Fibroblast of mammary gland (primary cell): ENCODE data around the gene ZBTB42.
A peak's percentile ranks its signal among the peaks of the same experiment; 100 is the strongest.

Experiments
- DNase-seq: peaks from one replicate; pipeline ENCODE4 v3.0.0-alpha.2; 2010; ENCODE audit warnings: low read depth
- H3K4me3 ChIP-seq: 2 replicates; pipeline ENCODE4 v1.5.1; 2011; ENCODE audit warnings: low read depth, mild to moderate bottlenecking, low read length, moderate library complexity; ENCODE audit not compliant: control insufficient read depth
- CTCF ChIP-seq: conservative IDR thresholded peaks from 2 replicates; pipeline ENCODE4 v1.5.1; 2011; ENCODE audit warnings: low read depth, low read length, inconsistent platforms; ENCODE audit not compliant: control insufficient read depth, insufficient read depth

The ZBTB42 gene

GRCh38 chr14:104754213-104754851, 46.6 kb upstream of the ZBTB42 start:
- no peak for TF ChIP-seq CTCF
- no peak for DNase-seq
- peak overlapping the region; percentile 81 for H3K4me3 ChIP-seq

DNA sequence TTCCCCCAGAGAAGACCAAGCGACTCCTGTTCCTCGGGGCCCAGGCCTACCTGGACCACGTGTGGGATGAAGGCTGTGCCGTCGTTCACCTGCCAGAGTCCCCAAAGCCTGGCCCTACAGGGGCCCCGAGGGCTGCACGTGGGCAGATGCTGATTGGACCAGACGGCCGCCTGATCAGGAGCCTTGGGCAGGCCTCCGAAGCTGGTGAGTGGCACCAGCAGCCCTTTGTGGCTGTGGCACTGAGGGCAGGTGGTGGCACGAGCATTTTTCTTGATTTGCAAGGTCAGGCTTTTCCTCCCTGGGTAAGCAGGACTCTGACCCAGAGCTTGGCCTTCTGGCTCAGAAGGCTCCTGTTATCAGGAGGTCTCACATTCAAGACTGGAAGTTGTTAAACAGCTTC, 45.3 kb upstream of the ZBTB42 start:
- H3K4me3 ChIP-seq: no peak overlapping the region
- DNase-seq: no peak

GRCh38 chr14:104756477-104757237, 44.2 kb upstream of the ZBTB42 start:
- no peak for DNase-seq
- TF ChIP-seq CTCF: no peak

More for the DNA sequence above, 45.3 kb upstream of the ZBTB42 start:
- TF ChIP-seq CTCF: no peak

DNA sequence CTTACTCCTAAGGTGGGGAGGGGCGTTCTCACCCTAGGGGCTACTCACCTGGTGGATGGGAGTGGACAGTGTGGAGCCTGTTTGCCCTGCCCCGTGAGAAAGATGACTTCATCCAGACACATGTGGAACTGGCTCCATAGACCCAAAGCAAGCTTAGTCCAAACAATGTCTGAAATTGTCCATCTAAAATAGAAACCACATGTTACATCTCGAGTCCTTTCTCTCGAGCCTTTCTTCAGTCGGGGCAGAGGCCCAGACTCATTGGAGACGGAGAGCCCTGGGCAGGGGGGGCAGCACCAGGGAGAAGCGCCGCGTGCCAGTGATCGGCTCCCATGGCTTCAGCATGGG, 43.7 kb upstream of the ZBTB42 start:
- no peak overlapping the region for H3K4me3 ChIP-seq
- DNase-seq: no peak

More at GRCh38 chr14:104756477-104757237, 44.2 kb upstream of the ZBTB42 start:
- no peak overlapping the region for H3K4me3 ChIP-seq

DNA sequence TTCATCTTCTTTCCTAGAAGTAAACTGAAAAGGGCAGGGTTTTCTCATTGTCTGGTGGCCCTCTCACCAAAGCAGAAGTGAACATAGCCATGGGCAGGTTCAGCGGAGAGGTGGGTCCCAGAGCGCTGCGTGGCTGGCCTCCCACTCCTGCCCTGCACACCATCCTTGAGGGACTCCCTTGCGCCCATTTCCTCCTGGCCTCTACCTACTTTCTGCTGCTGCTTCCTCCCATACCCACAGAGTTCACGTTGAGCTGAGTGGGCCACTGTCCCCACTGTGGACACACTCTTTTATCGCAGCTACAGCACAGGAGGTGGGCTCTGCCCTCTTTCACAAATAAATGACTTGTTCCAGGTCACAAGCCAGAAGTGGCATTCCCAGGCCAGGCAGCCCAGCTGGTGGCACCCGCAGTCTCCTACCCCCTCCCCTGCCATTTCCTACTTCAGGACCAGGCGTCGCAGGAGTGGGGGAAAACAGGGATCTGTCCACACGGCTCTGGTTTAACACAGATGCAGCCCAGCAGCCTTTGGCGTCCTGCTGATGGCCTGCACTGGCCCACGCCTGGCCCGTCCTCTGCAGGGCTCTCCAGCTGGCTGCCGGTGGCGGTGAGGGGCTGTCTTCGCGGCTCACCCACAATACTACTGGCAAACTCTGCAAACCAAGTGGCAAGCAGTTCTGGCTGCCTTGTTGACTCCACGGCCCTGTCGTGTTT, 43.1 kb upstream of the ZBTB42 start:
- H3K4me3 ChIP-seq: no peak overlapping the region
- DNase-seq: no peak
- TF ChIP-seq CTCF: no peak

More for the DNA sequence above, 43.7 kb upstream of the ZBTB42 start:
- TF ChIP-seq CTCF: no peak

GRCh38 chr14:104758981-104759969, 41.6 kb upstream of the ZBTB42 start:
- H3K4me3 ChIP-seq: no peak overlapping the region
- DNase-seq: no peak
- no peak for TF ChIP-seq CTCF
